Measurements from ENCODE around the gene PFKM. TPM values are rescaled to one million over a fixed set of nuclear protein-coding genes. Genes with fewer than 3 reads are reported as not detected.
"Not testable (repeated sequence)": the region's sequence is repeated elsewhere in the genome, so short reads cannot be mapped to it uniquely, and the experiment has no call there.

PFKM gene
- total RNA-seq, 1 experiment from 2014 or later, result 38.8 TPM

- not testable (repeated sequence) for DNase-seq (ENCODE audit: low read depth)
Measured at GRCh38 chr12:48111312-48111693, 7.9 kb upstream of the PFKM start.

- DNase-seq (ENCODE audit: low read depth), result no peak
Measured at GRCh38 chr12:48115957-48116356, 3.2 kb upstream of the PFKM start.

GRCh38 chr12:48118284-48118871 is 786 bp upstream of the PFKM start:
- peak; percentile 11 for DNase-seq (ENCODE audit: low read depth)

GRCh38 chr12:48119834-48120195 is 651 bp downstream of the PFKM start:
- no peak for DNase-seq (ENCODE audit: low read depth)

- DNase-seq (ENCODE audit: low read depth), result no peak
Measured at GRCh38 chr12:48121522-48121921, 2.4 kb downstream of the PFKM start.

- no peak for DNase-seq (ENCODE audit: low read depth)
Measured at GRCh38 chr12:48122065-48122834, 3.1 kb downstream of the PFKM start.

GRCh38 chr12:48123169-48123568 is 4.0 kb downstream of the PFKM start:
- DNase-seq (ENCODE audit: low read depth), result no peak

GRCh38 chr12:48125542-48125941 is 6.4 kb downstream of the PFKM start:
- DNase-seq (ENCODE audit: low read depth), result not testable (repeated sequence)

- no peak for DNase-seq (ENCODE audit: low read depth)
Measured at GRCh38 chr12:48125985-48126384, 6.8 kb downstream of the PFKM start.

GRCh38 chr12:48126953-48127630 is 7.9 kb downstream of the PFKM start:
- no peak for DNase-seq (ENCODE audit: low read depth)

- DNase-seq (ENCODE audit: low read depth), result no peak
Measured at GRCh38 chr12:48128800-48129199, 9.6 kb downstream of the PFKM start.

GRCh38 chr12:48129376-48129775 is 10.2 kb downstream of the PFKM start:
- no peak for DNase-seq (ENCODE audit: low read depth)

- DNase-seq (ENCODE audit: low read depth), result no peak
Measured at GRCh38 chr12:48131517-48131916, 12.4 kb downstream of the PFKM start.

GRCh38 chr12:48132826-48133225 is 13.7 kb downstream of the PFKM start:
- no peak for DNase-seq (ENCODE audit: low read depth)

- DNase-seq (ENCODE audit: low read depth), result no peak
Measured at GRCh38 chr12:48135027-48135426, 15.9 kb downstream of the PFKM start.

- no peak for DNase-seq (ENCODE audit: low read depth)
Measured at GRCh38 chr12:48142818-48143674, 23.9 kb downstream of the PFKM start.

- no peak for DNase-seq (ENCODE audit: low read depth)
Measured at GRCh38 chr12:48143898-48144297, 24.7 kb downstream of the PFKM start.

- DNase-seq (ENCODE audit: low read depth), result no peak
Measured at GRCh38 chr12:48145981-48146380, 26.8 kb downstream of the PFKM start.

- no peak for DNase-seq (ENCODE audit: low read depth)
Measured at GRCh38 chr12:48151103-48151771, 32.1 kb downstream of the PFKM start.

- DNase-seq (ENCODE audit: low read depth), result not testable (repeated sequence)
Measured at GRCh38 chr12:48155786-48156185, 36.6 kb downstream of the PFKM start.

- no peak for DNase-seq (ENCODE audit: low read depth)
Measured at GRCh38 chr12:48156652-48157017, 37.5 kb downstream of the PFKM start.
